HUDEP-2 (cell line): ENCODE measurements around the gene MT1H.
"Not testable (repeated sequence)": the region's sequence is repeated elsewhere in the genome, so short reads cannot be mapped to it uniquely, and the experiment has no call there.

Source experiments
- DNase-seq, 76 experiments: peaks; one replicate each; lab custom pipeline; 2025; ENCODE audit not compliant: unreplicated experiment in 76 of 76; lab: John Stamatoyannopoulos, UW

MT1H gene

DNA sequence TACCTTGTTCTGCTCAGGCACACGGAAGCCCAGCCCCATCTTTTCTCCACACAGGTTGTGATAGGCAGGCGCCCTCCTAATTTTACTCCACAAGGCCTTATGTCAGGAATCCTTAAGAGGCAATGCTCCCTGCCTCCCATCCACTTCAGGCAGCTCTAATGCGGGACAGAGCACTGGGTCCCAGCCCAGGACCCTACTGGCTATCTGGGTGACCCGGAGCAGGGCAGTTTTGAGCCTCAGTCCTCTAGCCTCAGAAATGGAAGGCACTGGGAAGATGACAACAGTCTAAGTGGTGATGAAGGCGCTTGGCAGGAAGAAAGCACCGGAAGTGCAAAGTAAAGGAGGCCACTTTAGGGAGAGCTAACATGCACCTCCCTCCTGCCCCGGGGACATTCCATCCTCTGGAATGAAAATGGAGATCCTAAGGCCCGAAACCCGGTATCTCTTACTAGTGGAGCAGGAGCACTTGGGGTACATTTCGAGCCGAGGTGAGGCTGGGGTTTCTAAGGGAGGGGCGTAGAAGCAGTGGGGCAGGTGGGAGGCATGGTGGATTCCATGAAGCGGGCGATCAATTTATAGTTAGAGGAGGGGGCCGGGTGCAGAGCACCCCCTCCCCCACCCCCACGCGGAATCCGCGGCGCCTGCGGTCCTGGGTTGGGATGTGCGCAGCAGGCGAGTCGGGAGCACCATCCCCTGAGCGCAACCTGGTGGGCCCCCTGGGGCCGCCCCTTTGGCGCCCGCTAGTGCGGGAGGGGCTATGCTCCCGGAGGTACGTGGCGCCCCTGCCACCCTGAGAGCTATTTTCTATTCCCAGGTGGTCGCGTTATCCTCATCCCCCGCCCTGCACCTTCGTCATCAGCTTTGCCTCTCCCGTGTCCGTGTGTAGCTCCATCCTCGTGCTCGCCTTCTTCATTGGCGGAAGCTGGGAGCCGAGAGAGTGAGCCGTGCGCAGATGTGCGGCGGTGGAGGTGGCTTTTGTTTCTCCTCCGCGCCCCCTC is 7.0 kb upstream of the MT1H start:
- no peak for DNase-seq

DNA sequence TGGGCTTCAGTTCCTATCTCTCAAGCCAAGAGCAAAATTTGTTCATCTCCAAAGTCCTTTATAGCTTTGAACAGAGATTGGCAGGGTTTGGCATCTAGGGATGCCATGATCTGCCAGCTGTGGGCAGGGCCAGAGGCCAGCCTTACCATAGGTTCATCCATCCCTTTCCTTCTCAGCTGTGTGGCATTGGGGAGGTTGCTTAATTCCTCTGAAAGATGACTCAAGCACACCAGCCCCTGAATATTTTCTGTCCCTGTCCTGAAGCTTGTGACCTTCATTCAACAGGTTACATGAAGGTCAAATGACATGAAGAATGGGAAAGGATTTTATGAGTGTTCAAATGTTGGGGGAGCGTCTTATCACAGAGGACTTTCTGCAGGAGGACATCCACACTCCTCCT is 5.1 kb upstream of the MT1H start:
- DNase-seq, result no peak

DNA sequence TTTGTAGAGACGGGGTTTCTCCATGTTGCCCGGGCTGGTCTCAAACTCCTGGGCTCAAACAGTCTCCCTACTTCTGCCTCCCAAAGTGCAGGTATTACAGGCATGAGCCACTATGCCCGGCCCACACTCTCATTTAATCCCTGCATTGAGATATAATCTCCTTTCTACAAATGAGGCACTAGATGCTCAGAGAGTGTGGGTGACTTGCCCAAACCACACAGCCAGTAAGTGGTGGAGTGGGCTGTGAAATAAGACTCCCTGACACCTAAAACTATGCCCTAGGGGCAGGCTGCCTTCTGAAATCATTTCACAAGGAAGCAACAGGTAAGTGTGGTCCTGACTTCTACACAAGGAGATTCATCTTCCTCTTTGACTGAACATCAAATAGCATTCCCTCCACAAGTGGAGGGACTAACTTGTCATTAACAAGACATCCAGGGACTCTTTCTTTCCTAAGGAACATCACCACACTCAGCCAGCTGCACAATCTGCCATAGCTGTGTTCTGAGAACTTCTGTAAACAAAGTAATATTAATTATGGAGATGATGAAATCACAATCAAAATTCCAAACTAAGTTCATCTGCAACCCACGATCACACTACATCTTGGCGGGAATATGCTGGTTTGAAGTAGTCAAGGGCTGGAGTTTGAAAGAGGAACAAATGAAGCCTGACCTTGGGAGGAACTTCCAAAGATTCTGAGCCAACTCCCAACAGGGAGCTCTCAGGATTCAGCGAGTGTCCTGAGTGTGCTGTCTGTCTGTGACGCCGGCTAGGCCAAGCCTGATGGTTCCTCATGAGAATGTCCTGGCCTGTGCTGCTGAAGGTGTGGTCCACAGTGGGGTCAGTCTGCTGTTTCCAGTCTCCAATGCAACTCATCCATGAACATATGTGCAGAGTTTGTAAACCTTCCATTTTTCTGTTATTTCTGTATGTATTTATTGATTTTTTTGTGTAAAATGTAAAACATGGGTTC is 4.0 kb upstream of the MT1H start:
- not testable (repeated sequence) for DNase-seq

DNA sequence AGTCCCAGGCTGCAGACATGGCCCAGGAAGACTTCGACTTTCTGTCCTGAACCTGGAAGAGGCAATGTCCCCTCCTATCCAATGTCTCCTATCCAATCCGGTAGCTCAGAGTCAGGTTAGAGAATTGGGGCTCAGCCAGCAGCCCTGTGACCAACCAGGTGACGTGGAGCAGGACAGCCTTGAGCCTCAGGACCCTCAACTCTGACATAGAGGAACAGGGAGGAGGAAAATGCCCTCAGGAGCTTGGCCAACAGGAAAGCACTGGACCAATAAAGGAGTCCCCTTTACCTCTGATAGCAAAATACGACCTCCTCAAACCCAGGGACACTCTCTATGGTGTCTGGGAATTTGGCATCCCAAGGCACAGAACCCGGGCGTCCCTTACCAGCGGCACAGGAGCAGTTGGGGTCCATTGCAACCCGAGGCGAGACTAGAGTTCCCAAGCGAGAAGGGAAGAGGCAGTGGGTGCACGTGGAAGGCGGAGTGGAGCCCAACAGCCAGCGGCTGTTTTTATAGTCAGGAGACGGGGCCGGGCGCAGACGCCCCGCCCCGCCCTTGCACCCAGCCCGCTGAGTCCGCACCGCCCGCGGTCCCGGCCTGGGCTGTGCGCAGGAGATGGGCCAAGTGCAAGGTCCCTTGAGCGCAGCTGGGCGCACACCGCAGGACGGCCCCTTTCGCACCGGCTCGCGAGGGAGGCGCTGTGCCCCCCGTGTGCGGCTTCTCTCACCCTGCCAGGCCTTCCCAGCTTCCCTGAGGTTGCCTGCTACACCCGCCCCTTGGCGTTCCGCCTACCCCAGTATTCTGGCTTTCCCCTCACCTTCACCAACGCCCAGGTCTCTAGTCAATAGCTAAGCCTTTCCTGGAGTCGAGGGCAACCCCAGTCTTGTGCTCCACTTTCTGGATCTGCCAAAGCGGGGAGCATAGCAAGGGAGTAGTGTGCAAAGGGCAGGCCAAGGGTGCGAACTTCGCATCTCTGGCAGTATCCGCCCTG is 1.7 kb upstream of the MT1H start, which contains the start of gene MT1G:
Gene MT1G, minus strand, starts transcription at position 485 of the 991 bp plus-strand sequence. Its CDS starts 72 bp downstream, at position 413.
- DNase-seq, result peak in 27 of 76 experiments; percentile 2 to 73 (median 22)

DNA sequence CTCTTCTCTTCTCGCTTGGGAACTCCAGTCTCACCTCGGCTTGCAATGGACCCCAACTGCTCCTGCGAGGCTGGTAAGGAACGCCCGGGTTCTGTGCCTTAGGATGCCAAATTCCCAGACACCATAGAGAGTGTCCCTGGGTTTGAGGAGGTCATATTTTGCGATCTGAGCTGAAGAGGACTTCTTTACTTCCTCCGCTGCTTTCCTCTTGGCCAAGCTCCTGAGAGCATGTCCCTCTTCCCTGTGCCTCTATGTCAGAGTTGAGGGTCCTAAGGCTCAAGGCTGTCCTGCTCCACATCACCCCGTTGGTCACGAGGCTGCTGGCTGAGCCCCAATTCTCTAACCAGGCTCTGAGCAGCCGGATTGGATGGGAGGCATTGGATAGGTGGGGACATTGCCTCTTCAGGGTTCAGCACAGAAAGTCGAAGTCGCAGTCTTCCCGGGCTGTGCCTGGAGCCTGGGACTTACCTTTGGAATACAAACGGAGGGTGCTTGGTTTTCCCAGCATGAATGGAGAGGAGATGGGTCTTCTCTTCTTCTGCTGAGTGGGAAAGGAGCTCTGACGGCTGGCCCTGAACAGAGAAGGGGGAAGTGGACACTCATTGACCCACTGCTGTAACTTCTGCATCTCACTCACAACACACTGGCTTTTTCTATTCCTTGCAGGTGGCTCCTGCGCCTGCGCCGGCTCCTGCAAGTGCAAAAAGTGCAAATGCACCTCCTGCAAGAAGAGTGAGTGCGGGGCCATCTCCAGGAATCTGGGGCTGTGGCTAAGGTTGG is 416 bp downstream of the MT1H start:
- DNase-seq, result no peak

DNA sequence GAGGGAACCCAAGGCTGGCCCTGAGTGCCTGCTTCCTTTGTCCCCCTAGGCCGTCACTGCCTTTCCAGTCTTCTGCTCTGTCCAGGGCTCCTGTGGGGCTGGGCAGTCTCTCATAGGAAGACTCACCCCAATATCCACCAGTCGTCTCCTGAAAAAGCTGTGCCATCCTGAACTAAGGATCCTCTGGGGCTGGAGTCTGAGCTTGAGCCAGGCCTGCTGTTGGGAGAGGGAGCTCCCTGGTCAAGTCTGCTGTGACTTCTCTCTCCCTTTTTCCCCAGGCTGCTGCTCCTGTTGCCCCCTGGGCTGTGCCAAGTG is 963 bp downstream of the MT1H start:
- DNase-seq, result no peak

DNA sequence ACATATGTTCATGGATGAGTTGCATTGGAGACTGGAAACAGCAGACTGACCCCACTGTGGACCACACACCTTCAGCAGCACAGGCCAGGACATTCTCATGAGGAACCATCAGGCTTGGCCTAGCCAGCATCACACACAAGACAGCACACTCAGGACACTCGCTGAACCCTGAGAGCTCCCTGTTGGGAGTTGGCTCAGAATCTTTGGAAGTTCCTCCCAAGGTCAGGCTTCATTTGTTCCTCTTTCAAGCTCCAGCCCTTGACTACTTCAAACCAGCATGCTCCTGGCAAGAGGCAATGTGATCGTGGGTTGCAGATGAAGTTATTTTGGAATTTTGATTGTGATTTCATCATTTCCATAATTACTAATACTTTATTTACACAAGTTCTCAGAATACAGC is 2.1 kb downstream of the MT1H start:
- not testable (repeated sequence) for DNase-seq

DNA sequence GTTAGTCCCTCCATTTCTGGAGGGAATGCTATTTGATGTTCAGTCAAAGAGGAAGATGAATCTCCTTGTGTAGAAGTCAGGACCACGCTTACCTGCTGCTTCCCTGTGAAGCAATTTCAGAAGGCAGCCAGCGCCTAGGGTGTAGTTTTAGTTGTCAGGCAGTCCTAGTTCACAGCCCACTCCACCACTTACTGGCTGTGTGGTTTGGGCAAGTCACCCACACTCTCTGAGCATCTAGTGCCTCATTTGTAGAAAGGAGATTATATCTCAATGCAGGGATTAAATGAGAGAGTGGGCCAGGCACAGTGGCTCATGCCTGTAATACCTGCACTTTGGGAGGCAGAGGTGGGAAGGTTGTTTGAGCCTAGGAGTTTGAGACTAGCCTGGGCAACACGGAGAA is 2.6 kb downstream of the MT1H start:
- DNase-seq, result not testable (repeated sequence)

DNA sequence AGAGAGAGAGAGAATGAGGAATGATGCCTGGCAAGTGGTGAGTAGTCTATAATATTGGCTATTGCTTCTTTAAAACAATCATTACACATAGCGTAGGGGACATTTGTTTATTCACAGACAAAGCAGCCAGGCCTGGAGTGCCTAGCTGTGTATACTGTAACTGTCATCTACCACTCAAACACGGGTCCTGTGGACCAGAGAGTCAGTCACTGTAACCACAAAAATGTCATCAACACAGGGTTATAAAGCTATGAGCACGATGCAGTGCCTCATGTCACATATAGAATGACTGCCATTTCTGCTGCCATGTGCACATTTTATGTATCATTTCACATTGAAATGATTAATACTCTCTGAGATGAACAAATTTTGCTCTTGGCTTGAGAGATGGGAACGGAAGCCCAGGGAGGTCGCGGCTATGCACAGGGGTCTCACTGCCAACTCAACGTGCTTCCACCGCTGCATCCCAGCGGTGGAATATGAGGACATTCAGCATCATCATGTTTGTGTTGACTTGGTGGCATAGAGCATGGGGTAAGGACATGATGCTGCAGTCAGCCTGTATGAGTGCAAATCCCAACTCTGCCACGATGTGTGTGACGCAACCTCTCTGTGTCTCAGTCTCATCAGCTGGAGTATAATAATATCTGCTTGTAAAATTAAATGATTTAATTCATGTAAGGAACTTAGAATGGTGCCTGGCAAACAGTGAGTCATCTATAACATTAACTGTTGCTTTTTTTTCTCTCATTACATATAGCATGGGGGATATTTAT is 3.3 kb downstream of the MT1H start:
- no peak for DNase-seq

DNA sequence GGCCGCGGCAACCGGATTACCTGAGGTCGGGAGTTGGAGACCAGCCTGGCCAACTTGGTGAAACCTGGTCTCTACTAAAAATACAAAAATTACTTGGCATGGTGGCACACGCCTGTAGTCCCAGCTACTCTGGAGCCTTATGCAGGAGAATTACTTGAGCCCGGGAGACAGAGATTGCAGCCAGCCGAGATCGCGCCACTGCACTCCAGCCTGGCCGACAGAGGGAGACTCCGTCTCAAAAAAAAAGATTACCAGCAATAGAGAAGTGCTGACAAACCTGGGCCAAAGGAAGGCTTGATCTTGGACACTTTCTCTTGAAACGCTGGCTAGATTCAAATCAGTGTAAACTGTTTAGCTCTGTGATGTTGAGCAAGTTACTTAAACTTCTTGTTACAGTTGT is 4.3 kb downstream of the MT1H start:
- peak in 21 of 76 experiments; percentile 3 to 42 (median 14) for DNase-seq

DNA sequence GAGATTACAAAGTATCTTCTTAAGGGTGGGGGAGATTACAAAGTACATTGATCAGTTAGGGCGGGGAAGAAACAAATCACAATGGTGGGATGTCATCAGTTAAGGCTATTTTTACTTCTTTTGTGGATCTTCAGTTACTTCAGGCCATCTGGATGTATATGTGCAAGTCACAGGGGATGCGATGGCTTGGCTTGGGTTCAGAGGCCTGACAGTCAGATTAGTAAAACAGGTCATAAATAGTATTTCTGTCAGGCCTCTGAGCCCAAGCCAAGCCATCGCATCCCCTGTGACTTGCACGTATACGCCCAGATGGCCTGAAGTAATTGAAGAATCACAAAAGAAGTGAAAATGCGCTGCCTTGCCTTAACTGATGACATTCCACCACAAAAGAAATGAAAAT is 5.0 kb downstream of the MT1H start:
- not testable (repeated sequence) for DNase-seq

DNA sequence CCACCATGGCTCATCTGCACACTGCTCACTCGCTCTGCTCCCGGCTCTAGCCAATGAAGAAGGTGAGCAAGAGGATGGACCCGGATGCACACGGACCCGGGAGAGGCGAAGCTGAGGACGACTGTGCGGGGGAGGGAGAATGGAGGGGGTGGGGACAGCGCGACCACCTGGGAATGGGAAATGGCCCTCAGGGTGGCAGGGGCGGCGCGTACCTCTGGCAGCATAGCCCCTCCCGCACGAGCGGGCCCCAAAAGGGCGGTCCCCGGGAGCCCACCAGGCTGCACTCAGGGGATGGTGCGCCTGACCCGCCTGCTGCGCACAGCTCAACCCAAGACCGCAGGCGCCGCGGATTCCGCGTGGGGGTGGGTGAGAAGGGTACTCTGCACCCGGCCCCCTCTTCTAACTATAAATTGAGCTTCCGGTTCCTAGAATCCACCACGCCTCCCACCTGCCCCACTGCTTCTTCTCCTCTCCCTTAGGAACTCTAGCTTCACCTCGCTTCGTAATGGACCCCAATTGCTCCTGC is 6.1 kb downstream of the MT1H start:
- DNase-seq, result no peak

DNA sequence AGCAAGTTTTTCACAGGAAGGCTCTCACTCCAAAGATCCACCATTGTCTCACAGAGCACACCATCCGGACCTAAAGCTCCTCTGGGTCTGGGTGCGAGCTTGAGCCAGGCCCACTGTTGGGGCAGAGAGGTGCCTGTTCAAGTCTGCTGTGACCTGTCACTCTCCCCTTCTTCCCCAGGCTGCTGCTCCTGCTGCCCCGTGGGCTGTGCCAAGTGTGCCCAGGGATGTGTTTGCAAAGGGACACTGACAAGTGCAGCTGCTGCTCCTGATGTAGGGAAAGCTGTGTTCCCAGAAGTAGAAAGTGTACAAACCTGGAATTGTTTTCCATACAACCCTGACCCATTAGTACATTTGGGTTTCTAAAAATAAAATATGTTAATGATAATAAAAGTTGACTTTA is 7.9 kb downstream of the MT1H start:
- DNase-seq, result no peak

DNA sequence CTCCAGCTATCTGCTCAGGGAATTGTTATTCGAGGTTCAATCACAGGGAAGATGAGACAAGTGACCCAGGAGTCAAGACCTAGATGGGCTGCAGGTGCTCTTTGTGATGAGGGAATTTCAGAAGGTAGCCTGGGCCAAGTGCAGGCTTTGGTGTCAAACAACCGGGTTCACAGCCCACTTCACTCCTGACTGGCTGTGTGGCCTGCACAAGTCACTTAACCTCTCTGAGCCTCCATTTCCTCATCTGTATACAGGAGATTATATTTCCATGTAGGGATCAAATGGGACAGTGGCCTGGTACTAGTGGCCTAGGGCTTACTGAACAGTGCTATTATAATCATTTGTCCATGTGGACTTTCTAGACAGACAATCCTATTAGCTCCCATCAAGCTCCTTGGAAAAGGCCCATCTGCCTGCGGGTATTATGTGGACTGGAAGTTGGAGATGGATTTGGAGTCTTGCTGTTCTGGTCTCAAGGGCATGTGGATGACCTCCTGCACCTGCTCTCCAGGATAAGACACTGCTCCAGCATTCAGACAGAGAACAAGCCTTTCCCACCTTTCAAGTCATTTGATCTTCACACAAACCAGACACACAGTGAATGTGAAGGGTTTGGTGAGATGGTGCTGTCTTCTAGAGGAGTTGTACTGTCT is 9.6 kb downstream of the MT1H start:
- no peak for DNase-seq

DNA sequence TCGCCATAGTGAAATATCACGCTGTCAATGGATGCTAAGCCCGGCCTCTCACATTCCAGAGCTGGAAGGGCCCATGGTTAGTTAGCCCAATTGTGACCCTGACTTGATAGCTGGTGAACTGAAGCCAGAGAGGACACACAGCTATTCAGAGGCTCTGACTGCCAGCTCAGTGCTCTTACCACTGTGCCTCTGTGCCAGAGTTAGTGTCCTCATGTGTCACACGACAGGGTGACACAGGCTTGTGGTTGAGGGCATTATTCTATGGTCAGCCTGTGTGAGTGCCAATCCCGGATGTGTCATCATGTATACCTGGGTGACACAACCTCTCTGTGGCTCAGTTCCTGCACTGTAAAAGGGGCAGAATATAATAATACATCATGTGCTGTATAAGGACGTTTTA is 10.2 kb downstream of the MT1H start:
- DNase-seq, result no peak

DNA sequence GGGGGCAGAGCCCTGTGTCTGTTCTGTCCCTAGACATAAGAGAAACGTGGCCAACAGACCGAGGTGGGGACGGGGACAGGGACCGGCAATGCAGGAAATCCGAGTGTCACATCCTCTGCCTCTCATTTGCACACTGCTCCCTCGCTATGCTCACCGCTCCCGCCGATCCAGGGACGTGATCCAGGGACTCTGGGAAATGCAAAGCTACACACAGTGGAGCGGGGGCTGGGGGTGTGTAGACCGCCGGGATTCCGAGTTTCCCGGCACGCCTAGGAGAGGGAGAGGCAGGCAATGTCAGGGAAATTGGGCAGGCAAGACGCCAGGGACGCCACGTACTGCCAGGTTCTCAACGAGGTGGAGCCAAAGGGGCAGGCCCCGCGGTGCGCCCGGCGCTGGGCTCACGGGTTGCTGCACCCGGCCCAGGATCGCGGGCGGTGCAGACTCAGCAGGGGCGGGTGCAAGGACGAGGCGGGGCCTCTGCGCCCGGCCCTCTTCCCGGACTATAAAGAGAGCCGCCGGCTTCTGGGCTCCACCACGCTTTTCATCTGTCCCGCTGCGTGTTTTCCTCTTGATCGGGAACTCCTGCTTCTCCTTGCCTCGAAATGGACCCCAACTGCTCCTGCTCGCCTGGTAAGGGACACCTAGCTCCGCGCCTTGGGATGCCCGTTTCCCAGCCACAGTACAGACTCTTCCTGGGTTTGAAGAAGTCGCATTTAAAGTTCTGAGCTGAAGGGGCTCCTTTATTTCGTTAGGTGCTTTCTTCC is 12.5 kb downstream of the MT1H start, which contains the start of gene MT1X:
Gene MT1X, plus strand, starts transcription at position 532 of the 764 bp plus-strand sequence. Its CDS starts 71 bp downstream, at position 603.
- peak in 70 of 76 experiments; percentile 13 to 87 (median 63) for DNase-seq
